Stimulated activated CD8-positive, alpha-beta memory T cell treated with anti-CD3 and anti-CD28 coated beads, Interleukin-15, amount 100 ng/mL, for 4 hours (primary cell): Measurements from ENCODE around the gene LRRC8C.
A peak's percentile ranks its signal among the peaks of the same experiment; 100 is the strongest.

ENCODE experiments used
- DNase-seq, 2 donors: peaks; one replicate each; pipeline ENCODE4 v3.0.0-alpha.2; 2020; ENCODE audit warnings: low read depth in 2 of 2

LRRC8C gene

DNA sequence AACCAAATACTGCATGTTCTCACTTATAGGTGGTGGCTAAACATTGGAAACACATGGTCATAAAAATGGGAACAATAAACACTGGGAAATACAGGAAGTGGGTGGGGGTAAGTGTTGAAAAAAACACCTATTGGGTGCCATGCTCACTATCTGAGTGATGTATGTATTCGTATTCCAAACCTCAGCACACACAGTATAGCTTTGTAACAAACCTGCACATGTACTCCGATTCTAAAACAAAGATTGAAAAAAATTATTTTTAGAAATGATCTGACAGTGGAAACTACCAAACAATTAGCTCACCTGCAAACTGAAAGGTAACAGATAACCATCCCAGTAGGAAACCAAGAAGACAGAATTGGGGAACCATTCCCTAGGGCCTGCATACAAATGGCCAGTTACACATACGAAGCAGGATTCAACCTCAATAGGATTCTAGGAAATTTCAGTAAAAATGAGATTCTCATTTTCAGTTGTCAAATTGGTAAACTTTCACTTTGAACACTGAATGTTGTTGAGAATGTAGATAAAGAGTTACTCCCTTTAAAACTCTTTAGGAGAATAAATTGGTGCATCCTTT, 99.8 kb downstream of the LRRC8C start:
- DNase-seq, result no peak

DNA sequence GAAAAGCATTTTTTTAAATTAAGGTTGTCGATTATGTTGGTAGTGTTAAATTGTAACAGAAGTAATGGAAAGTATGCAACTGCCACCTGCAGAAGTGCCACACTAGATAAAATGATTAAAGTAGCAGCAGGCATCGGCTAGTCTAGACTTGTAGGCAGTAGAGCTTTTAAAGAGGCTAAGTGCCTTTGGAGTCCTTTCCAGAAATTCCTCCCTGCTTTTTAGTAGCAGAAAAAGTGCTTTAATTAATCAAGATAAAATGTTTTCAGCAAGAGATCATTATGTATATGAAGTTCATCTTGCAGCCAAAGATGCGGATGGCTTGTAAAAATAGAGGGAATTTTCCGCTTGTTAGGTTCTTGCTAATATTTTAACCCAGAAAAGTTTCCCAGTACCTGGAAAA, 100.8 kb downstream of the LRRC8C start:
- no peak for DNase-seq

DNA sequence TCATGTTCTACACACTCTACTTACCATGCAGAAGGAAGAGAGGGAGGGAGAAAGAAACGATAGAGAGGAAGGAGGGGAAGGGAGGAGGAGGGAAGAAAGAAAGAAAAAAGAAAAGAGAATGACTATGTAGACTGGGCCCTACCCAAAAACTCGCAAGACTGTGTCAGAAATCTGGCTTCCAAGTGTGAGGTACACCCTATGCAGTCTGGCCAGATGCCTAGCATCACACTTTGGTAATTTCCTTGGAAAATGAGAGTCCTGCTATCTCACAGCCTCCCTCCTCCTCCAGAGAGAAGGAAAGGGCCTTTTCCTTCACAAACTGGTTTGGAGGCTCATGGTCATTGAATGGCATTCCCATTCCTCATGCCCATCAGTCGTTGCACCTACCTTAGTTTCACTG, 101.5 kb downstream of the LRRC8C start:
- no peak for DNase-seq

GRCh38 chr1:89735479-89735878, 102.6 kb downstream of the LRRC8C start:
- DNase-seq, result no peak

DNA sequence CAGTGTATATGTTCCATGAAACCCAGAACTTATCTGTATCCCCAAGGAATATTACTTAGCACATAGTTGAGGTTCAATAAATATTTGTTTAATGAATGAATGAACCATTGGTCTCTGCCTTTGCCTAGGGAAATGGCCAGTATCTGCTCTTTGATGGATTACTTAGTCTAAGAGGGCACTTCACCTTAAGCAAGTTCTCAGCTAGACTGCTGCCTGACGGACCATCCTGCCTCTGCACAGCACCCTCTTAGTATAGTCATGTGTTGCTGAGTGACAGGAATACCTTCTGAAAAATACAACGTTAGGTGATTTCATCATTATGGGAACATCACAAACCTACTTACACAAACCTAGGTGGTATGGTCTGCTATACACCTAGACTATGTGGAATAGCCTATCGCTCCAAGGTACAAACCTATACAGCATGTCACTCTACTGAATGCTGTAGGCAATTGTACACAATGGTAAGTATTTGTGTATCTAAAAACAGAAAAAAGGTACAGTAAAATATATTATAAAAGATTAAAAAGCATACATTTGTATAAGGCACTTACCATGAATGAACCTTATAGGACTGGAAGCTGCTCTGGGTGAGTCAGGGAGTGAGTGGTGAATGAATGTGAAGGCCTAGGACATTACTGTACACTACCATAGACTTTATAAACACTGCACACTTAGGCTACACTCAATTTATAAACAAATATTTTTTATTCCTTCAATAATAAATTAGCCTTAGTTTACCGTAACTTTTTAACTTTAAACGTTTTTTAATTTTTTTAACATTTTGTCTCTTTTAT, 104.2 kb downstream of the LRRC8C start:
- no peak for DNase-seq

GRCh38 chr1:89737985-89738510, 105.1 kb downstream of the LRRC8C start:
- DNase-seq, result no peak

- DNase-seq, result peak in 1 of 2 donors; percentile 31
Observed at GRCh38 chr1:89739013-89739843, 106.3 kb downstream of the LRRC8C start.

- DNase-seq, result no peak
Observed at GRCh38 chr1:89739844-89740216, 106.9 kb downstream of the LRRC8C start.

DNA sequence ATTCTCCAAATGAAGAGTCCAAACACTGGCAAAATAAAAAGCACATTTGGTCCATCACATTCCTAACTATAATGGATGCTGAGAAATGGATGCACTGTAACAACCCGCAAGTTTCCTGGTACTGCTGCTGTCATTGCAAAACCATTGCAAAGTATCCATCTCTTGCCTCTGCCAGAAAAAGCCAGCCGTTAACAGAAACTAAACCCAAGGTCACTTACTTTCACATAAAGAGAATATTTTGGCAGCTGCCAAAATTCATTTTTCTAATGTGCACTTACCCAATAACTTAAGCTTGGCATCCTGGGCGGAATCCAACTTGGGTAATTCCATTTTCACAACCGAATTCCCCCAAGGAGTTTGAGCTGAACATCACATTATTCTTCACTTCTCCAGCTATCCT, 110.9 kb downstream of the LRRC8C start:
- DNase-seq, result no peak

DNA sequence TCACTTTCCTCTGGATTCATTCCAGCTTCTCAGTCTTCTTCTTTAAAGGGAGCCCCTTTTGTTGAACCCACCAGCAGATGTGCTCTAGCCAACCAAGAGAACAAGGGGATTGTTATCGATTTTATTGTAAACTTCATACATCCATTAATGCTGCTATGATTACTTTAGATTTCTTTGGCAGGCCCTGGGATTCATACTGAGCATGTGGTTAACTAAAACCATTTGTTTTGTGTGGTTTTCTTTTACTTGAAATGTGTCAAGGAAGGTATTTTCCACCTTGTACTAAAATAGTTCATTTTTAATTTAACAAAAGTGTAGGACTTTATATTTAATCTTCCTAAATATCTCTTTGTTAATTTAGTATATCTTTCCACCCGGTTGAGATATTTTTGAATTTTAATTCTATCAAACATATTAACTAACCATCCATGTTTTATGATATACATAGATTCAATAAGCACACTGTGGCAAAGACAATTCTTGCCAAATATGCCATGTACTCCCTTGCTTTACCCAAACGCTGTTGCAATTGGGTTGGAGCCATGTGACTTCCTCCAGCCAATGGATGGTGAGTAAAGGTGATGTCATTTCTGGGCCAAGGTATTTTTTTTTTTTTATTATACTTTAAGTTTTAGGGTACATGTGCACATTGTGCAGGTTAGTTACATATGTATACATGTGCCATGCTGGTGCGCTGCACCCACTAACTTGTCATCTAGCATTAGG, 113.7 kb downstream of the LRRC8C start:
- no peak for DNase-seq

DNA sequence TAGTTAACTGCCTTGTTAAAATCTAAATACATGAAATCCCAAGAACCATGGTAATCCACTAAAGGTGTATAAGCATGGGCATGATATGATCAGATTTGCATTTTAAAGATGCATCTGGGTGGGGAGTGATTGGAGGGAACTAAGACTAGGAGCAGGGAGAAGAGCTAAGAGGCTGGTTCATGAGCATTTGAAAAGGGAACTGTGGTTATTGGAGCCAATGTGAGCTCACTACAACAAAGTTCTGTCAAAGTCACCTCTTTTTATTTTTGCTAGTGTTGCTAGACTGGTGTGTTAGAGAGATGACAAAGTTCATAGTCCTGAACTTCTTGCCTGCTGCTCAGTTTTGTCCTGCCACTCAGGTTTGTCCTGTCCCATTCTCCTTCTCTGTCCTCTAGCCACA, 120.8 kb downstream of the LRRC8C start:
- no peak for DNase-seq

DNA sequence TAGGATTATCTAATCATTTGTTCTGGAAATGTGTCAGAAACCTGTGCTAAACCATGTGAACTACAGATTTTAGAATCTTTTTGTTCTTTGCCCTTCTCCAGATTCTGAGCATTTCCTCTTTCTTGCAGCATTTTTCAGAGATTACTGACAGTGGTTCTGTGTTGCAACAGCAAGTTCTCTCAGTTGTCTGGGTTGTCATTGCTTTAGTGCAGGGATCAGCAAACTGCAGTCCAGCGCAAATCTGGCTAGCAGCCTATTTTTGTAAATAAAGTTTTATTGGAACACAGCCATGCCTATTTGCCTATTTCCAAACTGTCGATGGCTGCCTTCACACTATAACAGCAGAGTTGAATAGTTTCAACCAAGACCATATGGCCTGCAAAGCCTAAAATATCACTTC, 121.6 kb downstream of the LRRC8C start:
- no peak for DNase-seq

DNA sequence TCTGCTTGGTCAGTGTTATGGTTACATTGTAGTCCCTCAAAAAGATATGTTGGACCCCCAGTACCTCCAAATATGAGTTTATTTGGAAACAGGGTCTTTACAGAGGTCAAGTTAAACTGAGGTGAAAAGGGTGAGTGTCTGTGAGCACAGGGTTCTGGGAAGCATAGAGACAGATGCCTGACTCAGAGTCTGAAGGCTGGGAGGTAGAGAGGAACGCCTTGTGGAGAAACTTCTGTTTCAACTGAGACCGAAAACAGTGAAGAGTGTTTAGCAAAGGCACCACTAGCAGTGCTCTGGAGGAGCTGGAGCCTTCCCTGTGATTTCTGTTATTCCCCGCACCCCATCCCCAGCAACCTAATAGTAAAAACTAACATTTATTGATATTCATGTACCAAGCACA, 122.7 kb downstream of the LRRC8C start:
- no peak for DNase-seq

GRCh38 chr1:89757532-89757931, 124.6 kb downstream of the LRRC8C start:
- no peak for DNase-seq

- DNase-seq, result no peak
Observed at GRCh38 chr1:89758156-89758555, 125.2 kb downstream of the LRRC8C start.

- no peak for DNase-seq
Observed at GRCh38 chr1:89759036-89759435, 126.1 kb downstream of the LRRC8C start.

DNA sequence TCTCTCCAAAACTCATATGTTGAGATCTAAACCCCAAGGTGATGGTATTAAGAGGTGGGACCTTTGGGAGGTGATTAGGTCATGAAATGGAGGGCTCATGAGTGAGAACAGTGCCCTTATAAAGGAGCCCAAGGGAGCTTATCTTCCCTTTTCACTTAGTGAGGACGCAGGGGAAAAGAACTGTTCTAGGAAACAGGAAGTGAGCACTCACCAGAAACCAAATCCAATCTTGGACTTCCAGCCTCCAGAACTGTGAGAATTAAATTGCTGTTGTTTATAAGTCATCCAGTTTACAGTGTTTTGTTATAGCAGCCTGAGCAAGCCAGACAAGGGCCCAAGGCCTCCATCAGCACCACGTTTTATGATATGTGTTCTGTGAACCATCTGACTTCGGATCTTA, 127.6 kb downstream of the LRRC8C start:
- DNase-seq, result no peak

GRCh38 chr1:89761338-89761737, 128.4 kb downstream of the LRRC8C start:
- no peak for DNase-seq

DNA sequence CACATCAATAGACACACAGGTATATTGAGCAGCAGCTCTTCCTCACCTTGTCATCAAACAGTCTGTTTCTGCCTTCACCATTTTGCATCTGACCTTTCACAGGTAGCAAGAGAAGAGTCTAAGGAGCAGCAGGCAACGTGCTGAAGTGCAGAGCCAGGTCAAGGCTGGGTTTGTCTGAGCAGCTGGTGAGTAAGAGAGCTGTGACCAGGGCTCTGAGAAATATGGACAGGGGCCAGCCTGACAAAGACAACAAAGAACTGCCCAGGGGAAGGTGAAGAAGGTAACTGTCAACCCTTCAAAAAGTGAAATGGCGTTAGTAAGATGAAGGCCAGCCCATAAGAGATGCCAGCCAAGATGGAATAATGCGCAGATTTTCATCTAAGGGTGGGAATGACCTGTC, 129.0 kb downstream of the LRRC8C start:
- DNase-seq, result no peak

DNA sequence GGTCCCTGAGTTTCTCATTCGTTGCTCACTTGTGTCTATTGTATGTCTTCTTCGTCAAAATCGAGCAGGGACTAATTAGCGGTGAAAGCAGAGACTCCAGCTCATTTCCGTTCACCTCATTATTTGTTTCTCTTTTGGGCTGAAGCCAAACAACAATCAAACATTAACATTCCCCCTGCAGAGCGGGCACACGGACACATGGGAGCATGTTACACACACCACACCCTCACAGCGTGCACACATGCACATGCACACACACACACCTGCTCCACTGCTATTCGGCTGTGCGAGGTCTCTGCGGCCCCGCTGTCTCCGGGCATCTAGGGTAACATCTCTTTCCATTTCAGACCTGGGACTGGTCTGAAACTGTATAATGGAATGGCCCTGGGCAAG, 129.5 kb downstream of the LRRC8C start:
- no peak for DNase-seq

- peak; percentile 72 to 73 for DNase-seq
Observed at GRCh38 chr1:89762779-89763648, 130.1 kb downstream of the LRRC8C start.
